Trophoblast cell (in vitro differentiated cells and primary cell): Measurements from ENCODE around the gene NEURL4.

Source experiments
- DNase-seq, 2 donors: peaks; one replicate each; pipeline ENCODE4 v3.0.0-alpha.2; 2016
- H2AFZ ChIP-seq: 2 replicates; pipeline ENCODE4 v1.6.1; 2013; ENCODE audit warnings: low read length, moderate library complexity, mild to moderate bottlenecking; ENCODE audit not compliant: insufficient read depth, poor library complexity
- H2AK5ac ChIP-seq: 2 replicates; pipeline ENCODE4 v1.6.1; 2013; ENCODE audit warnings: mild to moderate bottlenecking, low read length
- H2BK120ac ChIP-seq: 2 replicates; pipeline ENCODE4 v1.6.1; 2013; ENCODE audit warnings: low read length, mild to moderate bottlenecking, moderate library complexity; ENCODE audit not compliant: insufficient read depth, poor library complexity
- H2BK12ac ChIP-seq: 2 replicates; pipeline ENCODE4 v1.6.1; 2013; ENCODE audit warnings: mild to moderate bottlenecking, low read length, moderate library complexity
- H2BK5ac ChIP-seq: 2 replicates; pipeline ENCODE4 v1.6.1; 2013; ENCODE audit warnings: low read length, low read depth, moderate library complexity, mild to moderate bottlenecking; ENCODE audit not compliant: poor library complexity
- H3K14ac ChIP-seq: 2 replicates; pipeline ENCODE4 v1.6.1; 2013; ENCODE audit warnings: mild to moderate bottlenecking, low read length
- H3K18ac ChIP-seq: 2 replicates; pipeline ENCODE4 v1.6.1; 2013; ENCODE audit warnings: mild to moderate bottlenecking, low read length
- H3K23ac ChIP-seq: 2 replicates; pipeline ENCODE4 v1.6.1; 2013; ENCODE audit warnings: low read length
- H3K27ac ChIP-seq: 2 replicates; pipeline ENCODE4 v1.5.1; 2013; ENCODE audit warnings: low read depth, mild to moderate bottlenecking, inconsistent platforms, low read length, moderate library complexity
- H3K27me3 ChIP-seq: 2 replicates; pipeline ENCODE4 v1.6.1; 2013; ENCODE audit warnings: inconsistent platforms, mild to moderate bottlenecking, low read length, moderate library complexity; ENCODE audit not compliant: insufficient read depth
- H3K36me3 ChIP-seq, 2 experiments: 1 replicate in 1 of 2; 2 replicates in 1 of 2; pipeline ENCODE4 v1.6.1; 2013; ENCODE audit warnings: low read length in 2 of 2, mild to moderate bottlenecking in 2 of 2, moderate library complexity in 1 of 2; ENCODE audit not compliant: insufficient read depth in 2 of 2, control insufficient read depth in 1 of 2
- H3K4ac ChIP-seq: 2 replicates; pipeline ENCODE4 v1.6.1; 2013; ENCODE audit warnings: low read depth, mild to moderate bottlenecking, low read length, moderate library complexity
- H3K4me1 ChIP-seq, 2 experiments: 1 replicate in 1 of 2; 2 replicates in 1 of 2; pipeline ENCODE4 v1.6.1; 2013; ENCODE audit warnings: low read length in 2 of 2, mild to moderate bottlenecking in 2 of 2, moderate library complexity in 1 of 2; ENCODE audit not compliant: insufficient read depth in 2 of 2, control insufficient read depth in 1 of 2
- H3K4me2 ChIP-seq: 2 replicates; pipeline ENCODE4 v1.6.1; 2013; ENCODE audit warnings: inconsistent platforms, mild to moderate bottlenecking, low read length, moderate library complexity
- H3K4me3 ChIP-seq: 2 replicates; pipeline ENCODE4 v1.5.1; 2013; ENCODE audit warnings: mild to moderate bottlenecking, low read depth, low read length, inconsistent platforms
- H3K79me1 ChIP-seq: one replicate; pipeline ENCODE4 v1.6.1; 2013; ENCODE audit warnings: low read length
- H3K79me2 ChIP-seq: 2 replicates; pipeline ENCODE4 v1.6.1; 2013; ENCODE audit warnings: low read length, mild to moderate bottlenecking; ENCODE audit not compliant: control insufficient read depth, insufficient read depth, poor library complexity
- H3K9ac ChIP-seq: 2 replicates; pipeline ENCODE4 v1.6.1; 2013; ENCODE audit warnings: mild to moderate bottlenecking, low read length
- H3K9me3 ChIP-seq: 2 replicates; pipeline ENCODE4 v1.6.1; 2013; ENCODE audit warnings: low read depth, mild to moderate bottlenecking, control low read depth, inconsistent platforms, low read length; ENCODE audit not compliant: insufficient read depth
- H4K12ac ChIP-seq: 2 replicates; pipeline ENCODE4 v1.6.1; 2013; ENCODE audit warnings: low read depth, mild to moderate bottlenecking, low read length, moderate library complexity
- H4K8ac ChIP-seq: 2 replicates; pipeline ENCODE4 v1.6.1; 2013; ENCODE audit warnings: low read depth, mild to moderate bottlenecking, low read length, moderate library complexity
- H4K91ac ChIP-seq: one replicate; pipeline ENCODE4 v1.6.1; 2013; ENCODE audit warnings: low read depth, mild to moderate bottlenecking, low read length, moderate library complexity
- WGBS: extraction: QIAGEN DNeasy Blood & Tissue Kit; methylation state at CpG from one replicate; pipeline ENCODE4 v1.1.7; 2013; ENCODE audit warnings: missing lambda C conversion rate; ENCODE audit not compliant: insufficient read length, insufficient coverage; ENCODE audit errors: extremely low coverage; 5-methylcytosine and 5-hydroxymethylcytosine counted together

The NEURL4 gene

DNA sequence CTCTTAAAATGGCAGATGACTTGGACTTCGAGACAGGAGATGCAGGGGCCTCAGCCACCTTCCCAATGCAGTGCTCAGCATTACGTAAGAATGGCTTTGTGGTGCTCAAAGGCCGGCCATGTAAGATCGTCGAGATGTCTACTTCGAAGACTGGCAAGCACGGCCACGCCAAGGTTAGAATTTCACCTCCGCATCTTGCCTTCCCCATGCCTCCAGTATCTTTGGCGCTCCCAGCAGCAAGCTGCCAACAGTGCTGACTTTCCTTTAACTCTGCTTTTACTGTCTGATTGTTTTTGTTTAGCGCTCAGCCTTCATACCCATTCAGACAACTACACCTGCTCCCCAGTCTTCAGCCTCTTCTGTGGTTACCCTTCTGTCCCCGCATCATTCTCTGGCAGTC is 19.5 kb downstream of the NEURL4 start:
- DNase-seq, result no peak
- H3K4me3 ChIP-seq, result no peak overlapping the region
- peaks cover 16% of the 10 kb centered on the region for H3K79me1 ChIP-seq
- no peak overlapping the region for H3K18ac ChIP-seq
- no peaks in the 10 kb centered on the region for H3K9me3 ChIP-seq
- H2BK120ac ChIP-seq, result no peak overlapping the region
- H2BK5ac ChIP-seq, result no peak overlapping the region
- WGBS, result no CpG with 5 or more reads among the region's 12 CpGs
- H3K79me2 ChIP-seq, result peaks cover 22% of the 10 kb centered on the region
- H4K12ac ChIP-seq, result no peak overlapping the region
- H2AFZ ChIP-seq, result no peak overlapping the region
- peak overlapping the region; percentile 82 for H3K4ac ChIP-seq
- H4K91ac ChIP-seq, result no peak overlapping the region
- no peak overlapping the region for H2AK5ac ChIP-seq
- H3K4me2 ChIP-seq, result no peak overlapping the region
- H3K36me3 ChIP-seq, result peaks cover 35 to 44% of the 10 kb centered on the region in 2 experiments
- H3K27me3 ChIP-seq, result no peaks in the 10 kb centered on the region
- no peak overlapping the region for H3K9ac ChIP-seq
- no peak overlapping the region for H3K23ac ChIP-seq
- H4K8ac ChIP-seq, result no peak overlapping the region
- H2BK12ac ChIP-seq, result no peak overlapping the region
- H3K27ac ChIP-seq, result no peak overlapping the region
- H3K14ac ChIP-seq, result no peak overlapping the region
- H3K4me1 ChIP-seq, result peaks cover 4 to 6% of the 10 kb centered on the region in 2 experiments

DNA sequence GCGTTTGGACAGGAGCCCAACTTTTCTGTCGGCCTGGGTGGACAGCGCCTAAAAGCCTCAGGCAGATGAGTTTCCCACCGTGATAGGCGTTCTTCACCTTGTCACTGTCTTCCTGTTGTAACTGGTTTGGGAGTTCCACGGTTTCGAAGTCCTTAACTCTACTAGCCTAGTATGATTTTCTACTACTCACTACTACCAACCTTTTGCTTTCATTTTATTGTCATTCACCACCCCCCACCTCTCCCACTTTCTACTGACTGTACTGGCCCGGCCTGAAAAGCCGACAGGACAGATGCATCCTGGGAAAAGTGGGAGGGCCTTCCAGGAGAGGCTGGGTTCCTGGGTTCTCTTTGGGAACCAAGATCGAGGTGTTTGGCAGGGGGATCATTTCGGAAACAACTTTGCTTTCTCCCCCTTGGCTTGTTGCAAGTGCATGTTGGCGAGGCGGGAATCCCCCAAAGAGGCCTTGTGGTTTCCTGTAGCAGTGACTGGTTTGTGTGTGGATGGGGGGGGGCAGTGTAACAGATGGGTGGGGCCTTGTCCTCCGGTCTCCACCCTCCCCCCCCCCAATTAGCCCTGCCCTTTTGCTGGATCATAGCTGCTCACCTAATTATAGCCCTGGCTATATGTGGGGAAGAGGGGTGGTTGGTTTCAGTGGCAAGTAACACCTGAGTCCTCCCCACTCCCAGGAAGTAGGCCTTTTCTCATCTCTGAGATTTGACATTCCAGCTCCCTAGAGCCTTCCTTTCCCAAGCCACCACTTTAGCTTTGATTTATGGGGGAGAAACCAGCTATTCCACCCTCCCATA is 20.3 kb downstream of the NEURL4 start:
- peak overlapping the region; percentile 97 for H3K14ac ChIP-seq
- H3K9me3 ChIP-seq, result no peaks in the 10 kb centered on the region
- WGBS, result no CpG with 5 or more reads among the region's 14 CpGs

DNA sequence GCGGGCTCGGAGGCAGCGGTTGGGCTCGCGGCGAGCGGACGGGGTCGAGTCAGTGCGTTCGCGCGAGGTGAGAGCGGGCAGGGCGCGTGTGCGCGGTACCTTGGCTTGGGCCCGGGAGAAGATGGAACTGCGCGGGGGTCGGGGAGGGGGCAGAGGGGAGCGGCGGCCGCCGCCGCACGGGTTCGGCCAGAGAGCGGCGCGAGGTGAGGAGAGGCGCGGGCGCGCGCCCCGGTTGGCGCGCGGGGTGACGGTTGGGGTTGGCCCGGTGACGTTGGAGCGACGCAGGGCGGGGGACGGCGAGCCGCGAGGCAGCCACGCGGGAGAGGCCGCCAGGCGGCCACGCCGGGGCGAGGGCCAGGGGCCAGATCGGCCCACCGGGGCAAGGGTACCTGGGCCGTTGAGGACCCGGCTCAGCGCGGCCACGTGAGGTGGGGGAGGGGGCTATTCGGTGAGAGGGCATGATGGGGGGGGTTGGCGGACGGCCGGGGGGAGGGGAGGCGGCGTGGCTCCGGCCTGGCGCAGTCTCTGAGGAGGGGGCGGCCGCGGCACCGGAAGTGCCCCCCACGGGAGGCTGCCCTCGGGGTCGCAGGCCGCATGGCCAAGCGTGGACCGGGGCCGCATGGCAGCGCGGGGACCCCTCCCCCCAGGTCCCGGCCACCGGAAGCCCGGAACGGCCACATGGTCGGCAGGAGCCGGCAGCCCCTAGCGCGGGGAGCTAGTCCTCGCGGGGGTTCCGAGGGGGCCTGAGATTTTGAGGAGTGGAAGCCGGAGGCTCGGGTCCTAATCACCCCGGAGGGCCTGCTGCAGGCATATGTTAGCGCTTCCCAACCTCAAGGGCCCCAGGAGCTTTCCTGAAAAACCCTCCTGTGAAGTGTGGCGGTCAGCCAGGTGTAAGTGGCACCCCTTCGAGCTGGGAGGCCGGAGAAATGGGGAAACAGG is 21.2 kb downstream of the NEURL4 start:
- Histone ChIP-seq H3K18ac (peak overlapping the region; percentile 98), H3K23ac (no peak overlapping the region), H3K4ac (peak overlapping the region; percentile 80), H3K4me3 (peak overlapping the region; percentile 99), H3K4me2 (peak overlapping the region; percentile 97), H4K12ac (peak overlapping the region; percentile 88), H3K9ac (peak overlapping the region; percentile 99), H4K91ac (peak overlapping the region; percentile 94), H3K4me1 (peaks cover 4% of the 10 kb centered on the region in 2 experiments), H3K79me2 (peaks cover 22% of the 10 kb centered on the region), H2BK5ac (peak overlapping the region; percentile 95), H2AFZ (peak overlapping the region; percentile 89), H3K9me3 (no peaks in the 10 kb centered on the region), H2BK12ac (no peak overlapping the region), H4K8ac (peak overlapping the region; percentile 96), H2AK5ac (peak overlapping the region; percentile 98), H3K14ac (peak overlapping the region; percentile 97), H3K27me3 (no peaks in the 10 kb centered on the region), H3K27ac (peak overlapping the region; percentile 90), H3K79me1 (peaks cover 16% of the 10 kb centered on the region), H3K36me3 (peaks cover 26 to 32% of the 10 kb centered on the region in 2 experiments), H2BK120ac (peak overlapping the region; percentile 82)
- WGBS, result no CpG with 5 or more reads among the region's 104 CpGs
- peak in 1 of 2 donors; percentile 33 for DNase-seq

More for the DNA sequence above, 20.3 kb downstream of the NEURL4 start:
- H3K9ac ChIP-seq, result peak overlapping the region; percentile 99
- peaks cover 4 to 5% of the 10 kb centered on the region in 2 experiments for H3K4me1 ChIP-seq
- peak overlapping the region; percentile 99 for H3K4me3 ChIP-seq
- H3K4ac ChIP-seq, result peak overlapping the region; percentile 80
- H2BK12ac ChIP-seq, result no peak overlapping the region
- H2AK5ac ChIP-seq, result peak overlapping the region; percentile 96
- no peak overlapping the region for H2AFZ ChIP-seq
- H4K12ac ChIP-seq, result peak overlapping the region; percentile 69
- peak overlapping the region; percentile 95 for H2BK5ac ChIP-seq
- H2BK120ac ChIP-seq, result peak overlapping the region; percentile 82
- H3K79me1 ChIP-seq, result peaks cover 16% of the 10 kb centered on the region
- H3K18ac ChIP-seq, result peak overlapping the region; percentile 98
- H3K27me3 ChIP-seq, result no peaks in the 10 kb centered on the region
- H3K23ac ChIP-seq, result no peak overlapping the region
- H3K79me2 ChIP-seq, result peaks cover 22% of the 10 kb centered on the region
- peak overlapping the region; percentile 90 for H3K27ac ChIP-seq
- H4K8ac ChIP-seq, result peak overlapping the region; percentile 96
- peaks cover 33 to 41% of the 10 kb centered on the region in 2 experiments for H3K36me3 ChIP-seq
- H4K91ac ChIP-seq, result peak overlapping the region; percentile 94
- DNase-seq, result peak; percentile 72 to 82
- H3K4me2 ChIP-seq, result peak overlapping the region; percentile 97
